Breast epithelium (tissue), 3 donors: ENCODE measurements around the gene MYCN.

Experiments used
- CTCF ChIP-seq, 3 donors: fragments of 450-650 bp; IDR thresholded peaks; one replicate each; pipeline ENCODE4 v1.5.1; 2016 to 2017; ENCODE audit warnings: antibody characterized with exemption in 3 of 3, mild to moderate bottlenecking in 3 of 3, moderate library complexity in 3 of 3
- POLR2A ChIP-seq: fragments of 450-650 bp; IDR thresholded peaks from one replicate; pipeline ENCODE4 v1.6.1; 2016; ENCODE audit warnings: antibody characterized with exemption, mild to moderate bottlenecking, moderate library complexity
- POLR2AphosphoS5 ChIP-seq, 3 donors: sonication (generic); formaldehyde crosslinking; IDR thresholded peaks; one replicate each; pipeline ENCODE4 v1.6.1; 2017; ENCODE audit warnings: antibody characterized with exemption in 3 of 3

- TF ChIP-seq CTCF (IDR thresholded peaks at IDR 0.05), result no peak
- TF ChIP-seq POLR2AphosphoS5 (IDR thresholded peaks at IDR 0.05), result no peak
- TF ChIP-seq POLR2A, result no peak
Observed at GRCh38 chr2:15986644-15987043, 46.3 kb downstream of the MYCN start.
